ENCODE results near the gene PROKR2.

GRCh38 chr20:5267092-5267491 lies 49.7 kb downstream of the PROKR2 start:
- TF ChIP-seq CTCF (conservative IDR thresholded peaks at IDR 0.05 in 1 of 2, IDR thresholded peaks at IDR 0.05 in 1 of 2; ENCODE audit: low read depth in 1 of 2, low read length in 2 of 2) = no peak
- TF ChIP-seq EZH2 (IDR thresholded peaks at IDR 0.05; ENCODE audit: low read length, missing control alignments) = no peak

Data from fibroblast of lung (primary cell).